IPS DF 4.7 (cell line): ENCODE measurements around the gene DMGDH.

Source experiments
- DNase-seq: peaks from one replicate; pipeline ENCODE4 v3.0.0-alpha.2; 2013; ENCODE audit warnings: low spot score; ENCODE audit errors: extremely low read depth

The DMGDH gene

GRCh38 chr5:78975035-78975434 is 94.4 kb downstream of the DMGDH start:
- no peak for DNase-seq

DNA sequence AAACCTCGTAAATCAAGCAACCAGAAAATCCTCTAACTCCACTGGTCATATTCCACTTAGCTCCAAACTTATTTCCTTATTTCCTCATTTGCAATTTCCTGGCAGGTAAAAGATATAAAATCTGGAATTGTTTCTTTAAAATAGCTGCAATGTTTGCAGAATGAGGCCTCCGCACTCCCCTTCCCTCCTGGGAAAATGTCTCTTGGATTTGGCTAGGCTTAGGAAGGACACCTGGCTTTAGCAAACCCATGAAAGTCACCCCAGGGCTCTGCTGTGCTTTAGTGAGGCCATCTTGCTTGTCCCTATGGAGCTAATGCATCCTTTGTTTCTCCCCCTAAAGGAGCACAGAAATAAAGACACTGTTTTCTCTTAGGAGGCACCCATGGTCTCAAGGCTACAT is 94.9 kb downstream of the DMGDH start:
- no peak for DNase-seq

DNA sequence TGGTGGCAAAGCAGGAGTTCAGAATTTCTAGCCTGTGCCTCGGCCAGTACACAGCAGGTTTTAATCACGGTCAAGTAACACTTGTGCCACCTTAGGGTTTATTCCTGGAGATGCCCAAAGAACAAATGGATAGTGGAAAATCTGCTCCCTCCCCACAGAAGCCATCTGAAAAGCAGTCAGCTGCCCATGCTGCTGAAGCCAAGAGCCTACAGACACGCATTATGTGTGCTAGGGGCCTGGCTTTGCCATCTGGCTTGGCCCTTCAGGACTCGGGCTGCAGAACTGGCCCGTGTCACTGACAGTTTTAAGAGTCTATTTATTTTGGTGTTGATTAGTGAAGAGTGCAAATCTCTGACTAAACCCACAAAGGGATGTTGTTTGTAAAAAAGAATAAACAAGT is 95.5 kb downstream of the DMGDH start:
- no peak for DNase-seq

DNA sequence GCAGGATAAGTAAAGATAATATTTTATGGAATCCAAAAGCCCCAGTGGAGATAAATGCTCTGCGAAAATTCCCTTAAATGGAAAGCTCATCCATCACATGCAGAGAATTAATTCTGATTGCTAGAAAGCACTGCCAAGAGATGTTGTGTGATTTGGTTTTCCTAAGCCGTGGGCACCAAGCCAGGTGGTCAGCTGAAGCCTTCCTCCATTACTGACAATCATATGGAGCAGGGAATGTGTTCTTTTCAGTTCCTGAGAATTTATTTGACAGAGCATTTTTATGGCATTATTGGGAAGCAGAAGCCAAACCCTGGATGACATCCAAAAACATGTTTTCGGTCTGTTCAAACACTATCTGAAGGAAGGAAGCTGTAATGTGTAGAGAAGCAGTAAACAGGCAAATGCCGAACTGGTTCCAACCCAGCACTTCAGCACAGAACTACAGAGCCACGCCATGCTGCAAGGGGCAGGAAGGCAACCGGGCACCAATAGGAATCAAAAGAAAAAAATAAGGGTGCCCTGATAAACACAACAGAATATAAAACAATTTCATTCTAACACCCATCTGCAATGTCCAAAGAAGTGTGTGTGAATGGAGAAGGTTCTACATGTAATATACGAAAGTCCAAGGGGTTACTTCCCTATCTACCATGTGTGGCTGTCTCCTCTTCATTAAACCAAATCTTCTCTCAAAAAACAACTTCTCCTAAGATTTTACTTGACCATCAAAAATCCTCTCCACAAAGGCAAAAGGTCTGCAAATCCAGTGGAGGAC is 96.6 kb downstream of the DMGDH start:
- DNase-seq, result no peak

- DNase-seq, result no peak
These were observed 97.5 kb downstream of the DMGDH start for GRCh38 chr5:78971998-78972397.

DNA sequence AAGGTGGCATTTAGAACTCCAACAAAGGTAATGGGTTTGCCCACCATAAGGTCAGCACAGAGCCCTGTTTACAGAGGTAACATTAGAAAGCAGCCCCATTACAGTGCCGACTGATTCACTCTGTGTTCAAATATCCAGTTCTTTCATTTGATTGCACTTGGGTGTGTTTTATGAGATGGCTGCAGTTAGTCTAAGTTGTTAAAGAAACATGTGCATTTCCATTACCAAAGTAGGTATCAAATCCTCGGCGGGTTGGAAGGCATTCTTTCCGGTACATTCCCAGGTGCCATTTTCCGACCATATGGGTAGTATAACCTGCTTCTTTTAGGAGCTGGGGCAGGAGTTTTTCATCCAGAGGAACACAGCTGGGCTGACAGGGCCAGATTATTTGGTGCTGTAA is 100.7 kb downstream of the DMGDH start:
- no peak for DNase-seq

GRCh38 chr5:78964889-78965288 is 104.6 kb downstream of the DMGDH start:
- DNase-seq, result no peak

DNA sequence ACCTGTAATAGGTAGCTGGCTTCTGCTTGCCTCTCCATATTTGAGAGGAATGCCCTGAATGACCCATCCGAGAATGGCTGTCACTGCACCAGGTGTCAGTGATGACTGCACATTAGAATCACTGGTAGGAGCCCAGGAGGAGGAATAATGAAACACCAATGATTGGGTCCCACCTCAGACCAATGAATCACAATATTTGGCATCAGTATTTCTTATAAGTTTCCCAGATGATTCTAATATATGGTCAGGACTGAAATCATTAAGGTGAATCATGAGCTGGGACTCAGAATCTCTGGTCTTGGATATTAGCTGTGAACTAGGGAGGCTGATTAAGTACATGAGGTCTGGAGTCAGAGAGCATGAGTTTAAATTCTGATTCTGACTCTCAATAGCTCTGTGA is 107.7 kb downstream of the DMGDH start:
- DNase-seq, result no peak

- no peak for DNase-seq
These were observed 109.7 kb downstream of the DMGDH start for GRCh38 chr5:78959767-78960166.

DNA sequence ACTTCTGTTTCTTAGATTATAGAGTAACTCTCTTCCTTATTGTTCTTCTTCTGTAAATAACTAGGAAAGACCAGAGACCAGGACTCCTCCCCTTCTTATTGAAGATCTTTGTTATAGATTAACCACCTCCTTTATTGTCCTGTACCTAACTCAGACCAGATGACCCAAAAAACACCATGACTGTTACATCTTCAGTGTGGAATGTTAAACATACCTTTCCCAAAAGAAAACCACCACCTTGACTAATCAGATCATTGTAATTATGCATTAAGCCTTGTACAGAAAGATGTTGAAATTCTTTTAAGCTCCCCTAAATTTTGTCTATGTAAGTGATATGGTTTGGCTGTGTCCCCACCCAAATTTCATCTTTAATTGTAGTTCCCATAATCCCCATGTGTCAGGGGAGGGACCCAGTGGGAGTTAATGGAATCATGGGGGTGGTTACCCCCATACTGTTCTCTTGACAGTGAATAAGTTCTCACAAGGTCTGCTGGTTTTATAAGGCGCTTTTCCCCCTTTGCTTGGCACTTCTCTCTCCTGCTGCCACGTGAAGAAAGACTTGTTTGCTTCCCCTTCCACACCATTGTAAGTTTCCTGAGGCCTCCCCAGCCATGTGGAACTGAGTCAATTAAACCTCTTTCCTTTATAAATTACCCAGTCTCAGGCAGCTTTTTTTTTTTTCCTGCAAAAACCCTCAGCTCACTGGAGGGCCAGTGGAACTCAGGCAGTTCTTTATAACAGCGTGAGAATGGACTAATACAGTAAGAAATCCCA is 110.6 kb downstream of the DMGDH start:
- no peak for DNase-seq

DNA sequence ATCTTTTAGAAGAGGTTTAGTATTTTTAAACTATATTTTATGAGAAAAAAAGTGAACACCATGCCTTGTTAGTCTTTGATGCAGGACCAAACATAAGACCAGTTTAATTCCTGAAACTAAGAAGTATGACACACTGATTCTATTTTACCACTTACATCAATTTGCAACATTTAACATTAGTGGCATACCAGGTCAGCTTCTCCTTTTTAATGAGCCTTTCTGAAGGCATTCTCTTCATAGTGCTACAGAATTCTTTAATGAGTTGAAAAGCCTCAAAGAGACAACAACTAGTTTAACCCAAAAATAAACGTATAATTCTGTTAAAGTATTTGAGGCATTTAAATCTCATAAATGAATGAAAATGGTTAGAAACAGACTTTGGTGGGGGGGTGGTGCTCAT is 112.6 kb downstream of the DMGDH start:
- no peak for DNase-seq

DNA sequence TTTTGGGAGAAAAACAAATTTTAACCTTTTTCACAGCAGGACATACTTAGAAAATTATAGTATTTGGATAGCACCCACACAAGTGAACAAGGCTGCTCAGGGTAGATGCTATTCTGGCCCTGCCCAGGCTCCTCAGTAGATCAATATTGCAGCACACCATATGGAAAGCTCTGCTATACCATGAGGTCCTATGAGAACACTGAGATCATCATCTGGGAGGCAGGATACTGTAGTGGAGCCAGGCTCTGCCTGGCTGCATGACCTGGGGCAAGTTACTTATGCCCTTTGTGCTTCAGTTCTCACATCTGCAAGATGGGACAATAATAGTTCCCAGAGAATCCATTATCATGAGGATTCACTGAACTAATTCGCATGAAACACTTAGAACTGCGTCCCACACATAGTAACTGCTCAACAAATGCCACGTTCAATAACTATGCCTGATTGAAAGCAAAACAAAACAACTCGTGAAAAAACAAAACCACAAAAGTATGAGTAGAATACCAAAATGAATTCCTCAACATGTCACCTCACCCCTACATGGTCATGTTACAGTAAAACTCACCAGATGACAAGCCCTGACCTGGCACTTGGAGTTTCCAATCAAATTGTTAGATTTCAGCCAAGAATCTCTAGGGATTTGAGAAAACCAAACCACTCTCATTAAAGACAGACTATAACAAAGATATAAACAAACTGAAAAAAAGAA is 116.2 kb downstream of the DMGDH start:
- DNase-seq, result no peak
